ENCODE results near the gene STAG1.

DNA sequence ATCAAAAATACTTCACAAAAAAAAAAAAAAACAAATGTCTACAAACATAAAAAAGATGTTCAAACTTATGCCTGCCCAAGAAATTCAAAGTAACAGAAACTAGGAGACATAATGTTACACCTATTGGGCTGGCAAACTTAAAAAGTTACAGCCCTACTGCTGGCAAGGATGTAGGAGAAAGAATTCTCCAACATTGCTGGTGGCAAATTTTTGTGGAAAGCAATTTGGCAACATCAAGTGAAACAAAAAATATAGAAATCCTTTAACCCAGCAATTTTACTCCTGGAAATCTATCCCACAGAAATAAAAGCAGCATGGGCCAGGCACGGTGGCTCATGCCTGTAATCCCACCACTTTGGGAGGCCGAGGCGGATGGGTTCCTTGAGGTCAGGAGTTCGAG is 73.2 kb downstream of the STAG1 start:
- TF ChIP-seq, protein P1, sequence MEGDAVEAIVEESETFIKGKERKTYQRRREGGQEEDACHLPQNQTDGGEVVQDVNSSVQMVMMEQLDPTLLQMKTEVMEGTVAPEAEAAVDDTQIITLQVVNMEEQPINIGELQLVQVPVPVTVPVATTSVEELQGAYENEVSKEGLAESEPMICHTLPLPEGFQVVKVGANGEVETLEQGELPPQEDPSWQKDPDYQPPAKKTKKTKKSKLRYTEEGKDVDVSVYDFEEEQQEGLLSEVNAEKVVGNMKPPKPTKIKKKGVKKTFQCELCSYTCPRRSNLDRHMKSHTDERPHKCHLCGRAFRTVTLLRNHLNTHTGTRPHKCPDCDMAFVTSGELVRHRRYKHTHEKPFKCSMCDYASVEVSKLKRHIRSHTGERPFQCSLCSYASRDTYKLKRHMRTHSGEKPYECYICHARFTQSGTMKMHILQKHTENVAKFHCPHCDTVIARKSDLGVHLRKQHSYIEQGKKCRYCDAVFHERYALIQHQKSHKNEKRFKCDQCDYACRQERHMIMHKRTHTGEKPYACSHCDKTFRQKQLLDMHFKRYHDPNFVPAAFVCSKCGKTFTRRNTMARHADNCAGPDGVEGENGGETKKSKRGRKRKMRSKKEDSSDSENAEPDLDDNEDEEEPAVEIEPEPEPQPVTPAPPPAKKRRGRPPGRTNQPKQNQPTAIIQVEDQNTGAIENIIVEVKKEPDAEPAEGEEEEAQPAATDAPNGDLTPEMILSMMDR (IDR thresholded peaks at IDR 0.05; ENCODE audit: insufficient read depth, low read length, poor library complexity, severe bottlenecking): no peak
- TF ChIP-seq EZH2phosphoT487 (conservative IDR thresholded peaks at IDR 0.05; ENCODE audit: low read length): no peak

Data from SU-DHL-6 (cell line).